ENCODE measurements around the gene MRPS27. TPM values are rescaled to one million over a fixed set of nuclear protein-coding genes. Genes with fewer than 3 reads are reported as not detected.

Gene MRPS27
- total and polyA plus RNA-seq, 9 of the 15 experiments (the other 6 are each of a cell fraction or from before 2014, with no cell fraction given), result 73.6 to 144 (median 106) TPM

GRCh38 chr5:72237415-72237814 lies 82.6 kb downstream of the MRPS27 start (continued):
- TF ChIP-seq NRF1 (conservative IDR thresholded peaks at IDR 0.05 in 1 of 2, IDR thresholded peaks at IDR 0.05 in 1 of 2) (0 out of 4 replicates have a peak, but pooled peaks of 1 of the 2 experiments have one; percentile 21), ZNF589 (CRISPR knock-in tag; IDR thresholded peaks at IDR 0.05; ENCODE audit: low read depth) (peak; percentile 25; the same call in 1 of the 2 replicates), ZNF592 (IDR thresholded peaks at IDR 0.05) (peak; percentile 73), CXXC5 (CRISPR knock-in tag; IDR thresholded peaks at IDR 0.05) (0 out of 2 replicates have a peak, but pooled peaks have one; percentile 11), ATF4 (CRISPR knock-in tag; IDR thresholded peaks at IDR 0.05) (peak; percentile 65), EP300 (IDR thresholded peaks at IDR 0.05; ENCODE audit: low read length) (peak; percentile 22; the same call in 1 of the 2 replicates), CTCFL (IDR thresholded peaks at IDR 0.05; ENCODE audit: borderline replicate concordance, insufficient read depth, low read depth, low read length, poor library complexity, severe bottlenecking) (no peak), ZNF766 (CRISPR knock-in tag; conservative IDR thresholded peaks at IDR 0.05) (peak; percentile 26), KLF10 (CRISPR knock-in tag; IDR thresholded peaks at IDR 0.05) (no peak), BACH1 (tag; IDR thresholded peaks at IDR 0.05) (no peak), MTF1 (CRISPR knock-in tag; IDR thresholded peaks at IDR 0.05; ENCODE audit: borderline replicate concordance) (no peak), MYBL2 (IDR thresholded peaks at IDR 0.05; ENCODE audit: low read depth) (no peak), MYBL2 (CRISPR knock-in tag; IDR thresholded peaks at IDR 0.05; ENCODE audit: borderline replicate concordance) (no peak), FOXK2 (conservative IDR thresholded peaks at IDR 0.05 in 1 of 2, IDR thresholded peaks at IDR 0.05 in 1 of 2; ENCODE audit: low read depth in 2 of 2) (peak in 1 of 2 experiments; percentile 41; a peak in 2 of 4 replicates)
- TF ChIP-seq, protein P1, sequence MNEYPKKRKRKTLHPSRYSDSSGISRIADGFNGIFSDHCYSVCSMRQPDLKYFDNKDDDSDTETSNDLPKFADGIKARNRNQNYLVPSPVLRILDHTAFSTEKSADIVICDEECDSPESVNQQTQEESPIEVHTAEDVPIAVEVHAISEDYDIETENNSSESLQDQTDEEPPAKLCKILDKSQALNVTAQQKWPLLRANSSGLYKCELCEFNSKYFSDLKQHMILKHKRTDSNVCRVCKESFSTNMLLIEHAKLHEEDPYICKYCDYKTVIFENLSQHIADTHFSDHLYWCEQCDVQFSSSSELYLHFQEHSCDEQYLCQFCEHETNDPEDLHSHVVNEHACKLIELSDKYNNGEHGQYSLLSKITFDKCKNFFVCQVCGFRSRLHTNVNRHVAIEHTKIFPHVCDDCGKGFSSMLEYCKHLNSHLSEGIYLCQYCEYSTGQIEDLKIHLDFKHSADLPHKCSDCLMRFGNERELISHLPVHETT (CRISPR knock-in tag; conservative IDR thresholded peaks at IDR 0.05 in 1 of 2, IDR thresholded peaks at IDR 0.05 in 1 of 2), result 0 out of 4 replicates have a peak, but pooled peaks of 1 of the 2 experiments have one; percentile 40
